ENCODE measurements around the gene RPTOR. TPM values are rescaled to one million over a fixed set of nuclear protein-coding genes. Genes with fewer than 3 reads are reported as not detected.

Gene RPTOR
- total RNA-seq, 2 experiments from 2014 or later = 48.1 to 87.8 TPM

GRCh38 chr17:80836971-80837481 lies 292.4 kb downstream of the RPTOR start:
- H3K4me2 ChIP-seq (ENCODE audit: low read length) = no peak overlapping the region
- no peaks in the 10 kb centered on the region for H3K9me3 ChIP-seq (ENCODE audit: low read length)
- no peak for TF ChIP-seq EZH2phosphoT487 (IDR thresholded peaks at IDR 0.05; ENCODE audit: borderline replicate concordance, low read depth, low read length)
- TF ChIP-seq, protein P1, sequence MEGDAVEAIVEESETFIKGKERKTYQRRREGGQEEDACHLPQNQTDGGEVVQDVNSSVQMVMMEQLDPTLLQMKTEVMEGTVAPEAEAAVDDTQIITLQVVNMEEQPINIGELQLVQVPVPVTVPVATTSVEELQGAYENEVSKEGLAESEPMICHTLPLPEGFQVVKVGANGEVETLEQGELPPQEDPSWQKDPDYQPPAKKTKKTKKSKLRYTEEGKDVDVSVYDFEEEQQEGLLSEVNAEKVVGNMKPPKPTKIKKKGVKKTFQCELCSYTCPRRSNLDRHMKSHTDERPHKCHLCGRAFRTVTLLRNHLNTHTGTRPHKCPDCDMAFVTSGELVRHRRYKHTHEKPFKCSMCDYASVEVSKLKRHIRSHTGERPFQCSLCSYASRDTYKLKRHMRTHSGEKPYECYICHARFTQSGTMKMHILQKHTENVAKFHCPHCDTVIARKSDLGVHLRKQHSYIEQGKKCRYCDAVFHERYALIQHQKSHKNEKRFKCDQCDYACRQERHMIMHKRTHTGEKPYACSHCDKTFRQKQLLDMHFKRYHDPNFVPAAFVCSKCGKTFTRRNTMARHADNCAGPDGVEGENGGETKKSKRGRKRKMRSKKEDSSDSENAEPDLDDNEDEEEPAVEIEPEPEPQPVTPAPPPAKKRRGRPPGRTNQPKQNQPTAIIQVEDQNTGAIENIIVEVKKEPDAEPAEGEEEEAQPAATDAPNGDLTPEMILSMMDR (conservative IDR thresholded peaks at IDR 0.05; ENCODE audit: low read length) = no peak
- no peak overlapping the region for H3K27ac ChIP-seq (ENCODE audit: low read depth, low read length, poor library complexity, severe bottlenecking)
- H3K79me2 ChIP-seq (ENCODE audit: insufficient read depth, low read depth, low read length) = no peaks in the 10 kb centered on the region
- ChIA-PET CTCF (ENCODE audit: unreplicated experiment) (interaction anchor here (0.6 kb wide), 2 partner anchors 8 to 1663 kb away, joined by 3 to 8 read pairs; no protein-coding TSS in a partner anchor), POLR2A (no interaction called here)
- H3K9me2 ChIP-seq (ENCODE audit: insufficient read depth, low read length) = no peaks in the 10 kb centered on the region
- peaks cover 43% of the 10 kb centered on the region for H3K36me3 ChIP-seq (ENCODE audit: insufficient read depth, low read length)
- H2AFZ ChIP-seq (ENCODE audit: low read length) = no peak overlapping the region
- no peak overlapping the region for H3K4me3 ChIP-seq (ENCODE audit: low read depth, low read length, poor library complexity, severe bottlenecking)
- no peaks in the 10 kb centered on the region for H4K20me1 ChIP-seq (ENCODE audit: insufficient read depth, low read length)
- intact Hi-C loops (cut with micrococcal nuclease; ENCODE audit: unreplicated experiment) = no loop called here
- peaks cover 15% of the 10 kb centered on the region for H3K4me1 ChIP-seq (ENCODE audit: insufficient read depth, low read length, poor library complexity, severe bottlenecking)
- no peak for DNase-seq (ENCODE audit: low spot score)
- no TSS peak for BruUV-seq (replicated peaks)

GRCh38 chr17:80837711-80838110 lies 293.1 kb downstream of the RPTOR start:
- DNase-seq (ENCODE audit: low spot score) = no peak
- Histone ChIP-seq H3K4me2 (ENCODE audit: low read length) (no peak overlapping the region), H3K79me2 (ENCODE audit: insufficient read depth, low read depth, low read length) (no peaks in the 10 kb centered on the region), H3K9me2 (ENCODE audit: insufficient read depth, low read length) (no peaks in the 10 kb centered on the region), H2AFZ (ENCODE audit: low read length) (no peak overlapping the region), H3K9me3 (ENCODE audit: low read length) (no peaks in the 10 kb centered on the region), H3K36me3 (ENCODE audit: insufficient read depth, low read length) (peaks cover 43% of the 10 kb centered on the region), H3K4me3 (ENCODE audit: low read depth, low read length, poor library complexity, severe bottlenecking) (no peak overlapping the region), H4K20me1 (ENCODE audit: insufficient read depth, low read length) (no peaks in the 10 kb centered on the region), H3K27ac (ENCODE audit: low read depth, low read length, poor library complexity, severe bottlenecking) (no peak overlapping the region), H3K4me1 (ENCODE audit: insufficient read depth, low read length, poor library complexity, severe bottlenecking) (peaks cover 8% of the 10 kb centered on the region)
- BruUV-seq (replicated peaks) = no TSS peak
- TF ChIP-seq, protein P1 (conservative IDR thresholded peaks at IDR 0.05; ENCODE audit: low read length) = no peak
- TF ChIP-seq EZH2phosphoT487 (IDR thresholded peaks at IDR 0.05; ENCODE audit: borderline replicate concordance, low read depth, low read length) = no peak
- intact Hi-C loops (cut with micrococcal nuclease; ENCODE audit: unreplicated experiment) = no loop called here
- CTCF ChIA-PET (ENCODE audit: unreplicated experiment) = interaction anchor here (0.6 kb wide), 1 partner anchor 1664 kb away, joined by 8 read pairs; no protein-coding TSS in a partner anchor
- POLR2A ChIA-PET = no interaction called here

DNA sequence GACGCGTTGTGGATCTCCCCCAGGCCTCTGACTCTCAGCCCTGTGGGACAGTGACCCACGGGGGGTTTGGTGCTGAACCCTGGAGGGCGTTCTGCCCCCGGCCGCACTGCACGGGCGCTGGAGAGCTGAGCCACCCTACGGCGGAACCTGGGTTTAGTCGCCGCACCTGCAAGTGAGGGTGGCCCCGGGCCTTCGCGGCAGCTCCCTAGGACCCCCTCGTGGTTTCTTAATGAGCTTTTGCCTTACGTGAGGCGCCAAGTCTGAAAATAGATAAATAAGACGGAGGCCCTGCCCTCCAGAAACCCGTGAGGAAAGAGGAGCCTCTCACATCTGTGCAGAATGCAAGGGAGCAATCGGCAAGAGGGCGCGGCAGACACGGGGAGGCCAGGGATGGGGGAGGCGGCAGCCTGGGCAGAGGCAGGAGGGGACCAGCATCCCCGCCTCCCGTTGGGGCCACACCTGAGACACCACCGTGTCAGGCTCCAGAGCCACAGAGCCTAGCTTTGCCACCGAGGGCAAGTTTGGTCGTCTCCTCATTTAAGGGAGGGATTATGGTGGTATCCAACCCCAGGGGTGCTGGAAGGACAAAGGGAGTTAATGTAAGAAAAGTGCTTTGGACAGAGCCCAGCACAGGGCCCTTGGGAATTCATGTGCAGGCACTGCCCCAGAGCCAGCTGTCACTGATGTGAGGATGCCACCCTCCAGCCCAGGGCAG lies 293.8 kb downstream of the RPTOR start:
- no TSS peak for BruUV-seq (replicated peaks)
- POLR2A ChIA-PET = no interaction called here

More for the DNA sequence above, 293.8 kb downstream of the RPTOR start:
- intact Hi-C loops (cut with micrococcal nuclease; ENCODE audit: unreplicated experiment) = no loop called here
- Histone ChIP-seq H2AFZ (ENCODE audit: low read length) (no peak overlapping the region), H3K4me2 (ENCODE audit: low read length) (no peak overlapping the region), H3K79me2 (ENCODE audit: insufficient read depth, low read depth, low read length) (no peaks in the 10 kb centered on the region), H3K9me3 (ENCODE audit: low read length) (no peaks in the 10 kb centered on the region), H3K9me2 (ENCODE audit: insufficient read depth, low read length) (no peaks in the 10 kb centered on the region), H3K36me3 (ENCODE audit: insufficient read depth, low read length) (peaks cover 43% of the 10 kb centered on the region), H3K4me3 (ENCODE audit: low read depth, low read length, poor library complexity, severe bottlenecking) (no peak overlapping the region), H4K20me1 (ENCODE audit: insufficient read depth, low read length) (no peaks in the 10 kb centered on the region), H3K4me1 (ENCODE audit: insufficient read depth, low read length, poor library complexity, severe bottlenecking) (peaks cover under 1% of the 10 kb centered on the region), H3K27ac (ENCODE audit: low read depth, low read length, poor library complexity, severe bottlenecking) (no peak overlapping the region)
- DNase-seq (ENCODE audit: low spot score) = no peak
- CTCF ChIA-PET (ENCODE audit: unreplicated experiment) = no interaction called here
- TF ChIP-seq, protein P1 (conservative IDR thresholded peaks at IDR 0.05; ENCODE audit: low read length) = no peak
- no peak for TF ChIP-seq EZH2phosphoT487 (IDR thresholded peaks at IDR 0.05; ENCODE audit: borderline replicate concordance, low read depth, low read length)

Measured in OCI-LY7 (cell line).